NCI-H1048 (cell line): ENCODE results near the gene HIPK4.
A peak's percentile ranks its signal among the peaks of the same experiment; 100 is the strongest.
"Not testable (repeated sequence)": the region's sequence is repeated elsewhere in the genome, so short reads cannot be mapped to it uniquely, and the experiment has no call there.

Source experiments
- DNase-seq: peaks from one replicate; lab custom pipeline; 2025; lab: John Stamatoyannopoulos, UW

The HIPK4 gene

GRCh38 chr19:40390084-40390742 lies at the start of gene HIPK4:
HIPK4 (minus strand) TSS chr19:40390181; CDS start chr19:40389902, 279 bp downstream.
- no peak for DNase-seq

GRCh38 chr19:40438284-40438683 lies 48.3 kb upstream of the HIPK4 start:
- DNase-seq: no peak

- DNase-seq: peak; percentile 40
Observed at GRCh38 chr19:40433391-40434216, 43.6 kb upstream of the HIPK4 start.

- not testable (repeated sequence) for DNase-seq
Observed at GRCh38 chr19:40432760-40433159, 42.8 kb upstream of the HIPK4 start.

- DNase-seq: no peak
Observed at GRCh38 chr19:40431698-40432097, 41.7 kb upstream of the HIPK4 start.

GRCh38 chr19:40430242-40430641 lies 40.3 kb upstream of the HIPK4 start:
- DNase-seq: not testable (repeated sequence)

GRCh38 chr19:40428197-40428596 lies 38.2 kb upstream of the HIPK4 start:
- not testable (repeated sequence) for DNase-seq

GRCh38 chr19:40425450-40426287 lies 35.7 kb upstream of the HIPK4 start, which contains the start of gene SERTAD1:
SERTAD1 (minus strand) TSS chr19:40425992; CDS start chr19:40423546, 2,446 bp downstream.
- DNase-seq: peak; percentile 95

GRCh38 chr19:40424637-40425449 lies 34.9 kb upstream of the HIPK4 start:
- DNase-seq: no peak

- no peak for DNase-seq
Observed at GRCh38 chr19:40423938-40424337, 34.0 kb upstream of the HIPK4 start.

- no peak for DNase-seq
Observed at GRCh38 chr19:40422748-40423566, 33.0 kb upstream of the HIPK4 start.

GRCh38 chr19:40421993-40422747 lies 32.2 kb upstream of the HIPK4 start:
- no peak for DNase-seq

- DNase-seq: peak; percentile 7
Observed at GRCh38 chr19:40420766-40421765, 31.1 kb upstream of the HIPK4 start.

- no peak for DNase-seq
Observed at GRCh38 chr19:40420451-40420765, 30.4 kb upstream of the HIPK4 start.

- no peak for DNase-seq
Observed at GRCh38 chr19:40419780-40420179, 29.8 kb upstream of the HIPK4 start.

GRCh38 chr19:40419066-40419612 lies 29.2 kb upstream of the HIPK4 start:
- DNase-seq: no peak

- no peak for DNase-seq
Observed at GRCh38 chr19:40418040-40418439, 28.1 kb upstream of the HIPK4 start.

- DNase-seq: no peak
Observed at GRCh38 chr19:40417643-40417981, 27.6 kb upstream of the HIPK4 start.
